Lower leg skin (tissue), 3 donors: Measurements from ENCODE around the gene NSUN2.

Experiments used
- CTCF ChIP-seq, 3 donors: fragments of 450-650 bp; IDR thresholded peaks; one replicate each; pipeline ENCODE4 v1.5.1; 2016; ENCODE audit warnings: antibody characterized with exemption in 3 of 3, mild to moderate bottlenecking in 3 of 3, moderate library complexity in 2 of 3
- POLR2A ChIP-seq, 2 donors: fragments of 450-650 bp; IDR thresholded peaks; one replicate each; pipeline ENCODE4 v1.6.1; 2016 to 2017; ENCODE audit warnings: antibody characterized with exemption in 2 of 2, mild to moderate bottlenecking in 1 of 2, moderate library complexity in 1 of 2

GRCh38 chr5:6601271-6601670, 31.6 kb downstream of the NSUN2 start:
- TF ChIP-seq POLR2A (IDR thresholded peaks at IDR 0.05) (no peak), CTCF (IDR thresholded peaks at IDR 0.05) (no peak)
